GM12878 (cell line): ENCODE measurements around the gene TMEM52B. TPM values are rescaled to one million over a fixed set of nuclear protein-coding genes. Genes with fewer than 3 reads are reported as not detected.
A peak's percentile ranks its signal among the peaks of the same experiment; 100 is the strongest.
"Not testable (repeated sequence)": the region's sequence is repeated elsewhere in the genome, so short reads cannot be mapped to it uniquely, and the experiment has no call there.

Experiments
- ATAC-seq: fragments of 200-7000 bp; cut with Tn5 transposase; 3 replicates; pipeline ENCODE4 v1.9.1; 2020; ENCODE audit warnings: mild to moderate bottlenecking, moderate library complexity
- BruUV-seq: library from RNA; stranded (reverse); fragments of 400-500 nt; replicated peaks from 2 replicates; lab custom pipeline; 2021; lab: Mats Ljungman, UMichigan
- CTCF ChIA-PET: fragments of 300-600 bp; sonication (Branson Sonifier 250); formaldehyde crosslinking; extraction: SDS; loops from one replicate; lab custom pipeline; 2021; ENCODE audit warnings: inconsistent platforms; lab: Yijun Ruan, JAX
- POLR2A ChIA-PET: fragments of 350-600 bp; formaldehyde crosslinking; extraction: SDS; loops from one replicate; lab custom pipeline; 2021; ENCODE audit warnings: inconsistent platforms; lab: Charles Lee
- RAD21 ChIA-PET: fragments of 300-600 bp; sonication (Branson Sonifier 250); formaldehyde crosslinking; loops from one replicate; lab custom pipeline; 2023; ENCODE audit warnings: antibody characterized with exemption; ENCODE audit not compliant: unreplicated experiment; lab: Charles Lee
- SMC1A ChIA-PET: fragments of 300-600 bp; sonication (Branson Sonifier 250); formaldehyde crosslinking; loops from one replicate; lab custom pipeline; 2023; ENCODE audit not compliant: unreplicated experiment, uncharacterized antibody; lab: Charles Lee
- DNase-seq: peaks from one replicate; pipeline ENCODE4 v3.0.0-alpha.2; 2011; ENCODE audit warnings: low read depth, low spot score
- FAIRE-seq: peaks from 3 replicates; lab custom pipeline; 2011; peaks lifted over from hg19 to GRCh38; lab: Jason Lieb, UNC
- H2AFZ ChIP-seq: 2 replicates; pipeline ENCODE4 v1.6.0; 2011; ENCODE audit warnings: low read depth, low read length, control low read depth; ENCODE audit not compliant: control insufficient read depth
- H3K27ac ChIP-seq: 2 replicates; pipeline ENCODE4 v1.5.1; 2011; ENCODE audit warnings: control low read depth; ENCODE audit not compliant: control insufficient read depth, insufficient read depth
- H3K27me3 ChIP-seq, 2 experiments: replicated peaks in 1 of 2; 2 replicates each; pipeline versions ENCODE4 v1.6.0 to v1.6.1; 2011; ENCODE audit warnings: low read length in 1 of 2; ENCODE audit not compliant: control insufficient read depth in 2 of 2, insufficient read depth in 2 of 2
- H3K36me3 ChIP-seq, 2 experiments: 2 replicates each; pipeline ENCODE4 v1.5.1; 2011; ENCODE audit warnings: low read length in 1 of 2; ENCODE audit not compliant: control insufficient read depth in 2 of 2, insufficient read depth in 2 of 2
- H3K4me1 ChIP-seq: 2 replicates; pipeline ENCODE4 v1.6.1; 2011; ENCODE audit warnings: mild to moderate bottlenecking, low read length, moderate library complexity, mixed read lengths; ENCODE audit not compliant: control insufficient read depth, insufficient read depth
- H3K4me2 ChIP-seq: 2 replicates; pipeline ENCODE4 v1.6.0; 2011; ENCODE audit warnings: control low read depth; ENCODE audit not compliant: control insufficient read depth, insufficient read depth
- H3K4me3 ChIP-seq: fragments of 200-600 bp; sonication (generic); 2 replicates; pipeline ENCODE4 v1.5.1; 2016
- H3K79me2 ChIP-seq: 2 replicates; pipeline ENCODE4 v1.6.0; 2011; ENCODE audit warnings: low read length; ENCODE audit not compliant: control insufficient read depth, insufficient read depth
- H3K9ac ChIP-seq: 2 replicates; pipeline ENCODE4 v1.8.0; 2011; ENCODE audit warnings: low read length, control low read depth, mixed read lengths; ENCODE audit not compliant: control insufficient read depth, insufficient read depth
- H3K9me3 ChIP-seq: replicated peaks from 3 replicates; pipeline ENCODE4 v1.5.1; 2011; ENCODE audit warnings: mild to moderate bottlenecking, low read length; ENCODE audit not compliant: control insufficient read depth, insufficient read depth
- H4K20me1 ChIP-seq: 2 replicates; pipeline ENCODE4 v1.6.0; 2011; ENCODE audit not compliant: control insufficient read depth, insufficient read depth
- EED ChIP-seq: sonication (generic); IDR thresholded peaks from 2 replicates; pipeline ENCODE4 v1.6.1; 2016; ENCODE audit warnings: antibody characterized with exemption, low read depth
- MTA3 ChIP-seq: IDR thresholded peaks from 2 replicates; pipeline ENCODE4 v1.6.1; 2012; ENCODE audit warnings: low read length, inconsistent platforms, borderline replicate concordance
- RUNX3 ChIP-seq: IDR thresholded peaks from 2 replicates; pipeline ENCODE4 v1.6.1; 2012; ENCODE audit warnings: low read length, inconsistent platforms
- ZNF207 ChIP-seq: fragments of 450-650 bp; IDR thresholded peaks from 2 replicates; pipeline ENCODE4 v1.6.1; 2014; ENCODE audit warnings: antibody characterized with exemption, mild to moderate bottlenecking, borderline replicate concordance
- WGBS: methylation state at CpG from one replicate; pipeline ENCODE4 v1.1.6; 2016; ENCODE audit warnings: low lambda C conversion rate; ENCODE audit not compliant: insufficient replicate concordance, insufficient coverage; ENCODE audit errors: missing lambda C conversion rate; 5-methylcytosine and 5-hydroxymethylcytosine counted together
- in situ Hi-C: fragments of 300-500 bp; cut with MboI; formaldehyde crosslinking; loops from 9 replicates; pipeline ENCODE4 v1.14.3; 2018; ENCODE audit warnings: mixed read lengths
- intact Hi-C: fragments of 100-400 bp; cut with micrococcal nuclease; formaldehyde crosslinking; loops from one replicate; pipeline ENCODE4 v1.14.2; 2022; ENCODE audit not compliant: unreplicated experiment
- polyA plus RNA-seq, 11 experiments: library from polyadenylated mRNA; depleted of rRNA in 4 of 11; unstranded in 6 of 11; stranded (reverse) in 5 of 11; fragments of >200 nt; fragmentation: Nextera tagmentation in 4 of 11; fragmentation: Illumina TruSeq in 1 of 11; extraction: Ambion mirVana in 4 of 11; extraction: Trizol in 1 of 11; gene quantifications; 1 replicate in 1 of 11; 2 replicates in 10 of 11; pipeline versions ENCODE4 v1.2.1 to v1.2.3, GENCODE V29; 2011 to 2016; ENCODE audit warnings: inconsistent platforms in 2 of 11, missing spikeins in 2 of 11, low read depth in 1 of 11
- total RNA-seq, 4 experiments: library from RNA; depleted of rRNA in 3 of 4; stranded (reverse); fragments of >200 nt in 3 of 4; fragmentation: Illumina TruSeq in 1 of 4; extraction: Trizol in 1 of 4; gene quantifications; 2 replicates each; pipeline versions ENCODE4 v1.2.1 to v1.2.3, GENCODE V29; 2013 to 2021

Gene TMEM52B
- total and polyA plus RNA-seq, 10 of the 15 experiments (the other 5 are each of a cell fraction or from before 2014, with no cell fraction given), result not detected

GRCh38 chr12:10215436-10215835 is 36.6 kb downstream of the TMEM52B start:
- POLR2A ChIA-PET, result interaction anchor here (0.7 kb wide), 1 partner anchor 402 kb away, joined by 3 read pairs; no protein-coding TSS in a partner anchor
- H3K27ac ChIP-seq, result no peak overlapping the region
- no peak overlapping the region for H3K9ac ChIP-seq
- SMC1A ChIA-PET, result interaction anchor here (1.1 to 2.4 kb wide), 2 partner anchors 13 to 20 kb away, joined by 3 to 6 read pairs; no protein-coding TSS in a partner anchor
- H3K27me3 ChIP-seq, result peaks cover 0 to 3% of the 10 kb centered on the region in 2 experiments; a peak in 2 of 4 replicates
- no TSS peak for BruUV-seq
- ATAC-seq (no peak), FAIRE-seq (no peak), DNase-seq (no peak)
- 34% methylated on average over 2 of the region's 2 CpGs for WGBS
- no peaks in the 10 kb centered on the region for H3K36me3 ChIP-seq
- no peak overlapping the region for H3K4me3 ChIP-seq
- H3K79me2 ChIP-seq, result no peaks in the 10 kb centered on the region
- TF ChIP-seq MTA3 (no peak), RUNX3 (peak; percentile 59), EED (no peak), ZNF207 (no peak)
- CTCF ChIA-PET, result no interaction called here
- no peak overlapping the region for H2AFZ ChIP-seq
- RAD21 ChIA-PET, result no interaction called here
- H4K20me1 ChIP-seq, result no peaks in the 10 kb centered on the region
- intact Hi-C loops, result no loop called here
- in situ Hi-C loops, result no loop called here
- peaks cover 6% of the 10 kb centered on the region; the same call in 1 of the 2 replicates for H3K4me1 ChIP-seq
- H3K9me3 ChIP-seq, result no peaks in the 10 kb centered on the region
- peak overlapping the region; percentile 47; the same call in 1 of the 2 replicates for H3K4me2 ChIP-seq

GRCh38 chr12:10215946-10216345 is 37.1 kb downstream of the TMEM52B start:
- H4K20me1 ChIP-seq, H3K9ac ChIP-seq, H3K9me3 ChIP-seq, CTCF ChIA-PET, H3K4me1 ChIP-seq, SMC1A ChIA-PET, intact Hi-C loops, DNase-seq, RAD21 ChIA-PET, FAIRE-seq, H3K36me3 ChIP-seq, H3K4me3 ChIP-seq, H2AFZ ChIP-seq, H3K79me2 ChIP-seq, in situ Hi-C loops, H3K27ac ChIP-seq, H3K27me3 ChIP-seq, ATAC-seq, BruUV-seq, H3K4me2 ChIP-seq: not testable (repeated sequence)
- WGBS, result 34% methylated on average over 13 of the region's 13 CpGs
- POLR2A ChIA-PET, result interaction anchor here (0.7 kb wide), 1 partner anchor 402 kb away, joined by 3 read pairs; no protein-coding TSS in a partner anchor
